Memory B cell (primary cell): ENCODE measurements around the gene TBX20.
A peak's percentile ranks its signal among the peaks of the same experiment; 100 is the strongest.
"Not testable (repeated sequence)": the region's sequence is repeated elsewhere in the genome, so short reads cannot be mapped to it uniquely, and the experiment has no call there.

Experiments used
- ATAC-seq: fragments of 150-1000 bp; cut with Tn5 transposase; 2 replicates; pipeline ENCODE4 v1.10.0; 2021; ENCODE audit warnings: low read depth, mild to moderate bottlenecking, moderate library complexity
- DNase-seq, 2 donors: peaks; one replicate each; pipeline ENCODE4 v3.0.0; 2022; ENCODE audit warnings: low spot score in 2 of 2
- H3K27ac Mint-ChIP-seq: one replicate; pipeline ENCODE4 v1.8.0; 2022; ENCODE audit warnings: mild to moderate bottlenecking, moderate library complexity, mixed read lengths
- H3K27me3 Mint-ChIP-seq: one replicate; pipeline ENCODE4 v1.8.0; 2022; ENCODE audit warnings: mixed read lengths
- H3K36me3 Mint-ChIP-seq: one replicate; pipeline ENCODE4 v1.8.0; 2022; ENCODE audit warnings: mild to moderate bottlenecking, mixed read lengths
- H3K4me1 Mint-ChIP-seq: one replicate; pipeline ENCODE4 v1.8.0; 2022; ENCODE audit warnings: mixed read lengths
- H3K4me3 Mint-ChIP-seq: one replicate; pipeline ENCODE4 v1.8.0; 2022; ENCODE audit warnings: mild to moderate bottlenecking, moderate library complexity, mixed read lengths
- H3K9me3 Mint-ChIP-seq: one replicate; pipeline ENCODE4 v1.8.0; 2022; ENCODE audit warnings: mixed read lengths

TBX20 gene

DNA sequence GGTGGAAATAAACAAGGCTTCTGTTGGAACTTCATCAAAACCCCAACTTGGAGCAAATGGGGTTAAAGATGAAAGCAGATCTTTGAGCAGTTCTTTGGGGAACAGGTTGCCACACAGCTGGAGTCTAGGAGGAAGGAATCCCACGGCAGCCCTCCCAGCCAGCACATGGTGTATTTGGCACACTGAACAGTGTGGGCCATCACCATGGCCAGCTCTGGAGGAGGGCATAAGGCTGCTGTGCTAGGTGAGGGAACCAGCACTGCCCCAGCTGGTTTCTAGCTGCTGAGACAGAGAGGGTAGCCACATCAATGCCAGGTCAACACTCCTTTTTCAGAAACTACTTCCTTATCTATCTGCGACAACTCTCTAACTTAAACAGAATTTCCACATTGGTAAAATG, 33.7 kb downstream of the TBX20 start:
- ATAC-seq, H3K4me3 Mint-ChIP-seq, H3K36me3 Mint-ChIP-seq, DNase-seq, H3K9me3 Mint-ChIP-seq, H3K4me1 Mint-ChIP-seq, H3K27ac Mint-ChIP-seq: not testable (repeated sequence)
- peaks cover 12% of the 10 kb centered on the region for H3K27me3 Mint-ChIP-seq

DNA sequence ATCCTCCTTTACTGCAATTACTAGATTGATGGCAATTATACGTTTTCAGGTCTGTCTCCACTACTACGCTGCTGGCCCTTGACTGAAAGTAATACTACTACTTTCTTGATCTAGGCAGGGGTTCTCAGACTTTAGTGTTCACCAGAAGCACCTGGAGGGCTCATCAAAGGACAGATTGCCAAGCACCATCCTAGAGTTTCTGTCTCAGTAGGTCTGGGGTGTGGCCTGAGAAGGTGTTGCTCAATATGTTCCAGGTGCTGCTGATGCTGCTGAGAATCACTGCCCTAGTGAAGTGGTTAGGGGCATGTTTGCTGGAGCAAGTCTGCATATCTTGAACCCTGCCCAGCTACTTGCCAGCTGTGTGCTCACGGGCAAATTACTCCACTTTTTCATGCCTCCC, 37.9 kb downstream of the TBX20 start:
- H3K27ac Mint-ChIP-seq, DNase-seq, H3K27me3 Mint-ChIP-seq, H3K9me3 Mint-ChIP-seq, H3K36me3 Mint-ChIP-seq, H3K4me1 Mint-ChIP-seq, H3K4me3 Mint-ChIP-seq, ATAC-seq: not testable (repeated sequence)

- not testable (repeated sequence) for H3K4me1 Mint-ChIP-seq, H3K4me3 Mint-ChIP-seq
Observed at GRCh38 chr7:35215063-35215462, 38.8 kb downstream of the TBX20 start.

DNA sequence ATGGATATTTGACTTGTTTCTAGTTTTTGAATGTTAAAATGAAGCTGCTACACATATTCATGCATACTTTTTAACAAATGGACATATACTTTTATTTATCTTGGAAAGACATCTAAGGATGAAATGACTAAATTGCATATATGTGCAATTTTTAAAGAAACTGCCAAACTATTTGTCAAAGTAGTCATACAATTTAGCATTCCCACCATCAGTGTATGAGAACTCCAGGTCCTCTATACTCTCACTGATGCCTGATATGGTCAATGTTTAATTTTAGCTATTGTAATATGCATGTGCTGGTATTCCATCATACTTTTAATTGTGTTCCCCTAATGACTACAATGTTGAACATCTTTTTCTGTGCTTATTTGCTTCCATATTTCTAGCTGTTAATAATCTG, 47.0 kb downstream of the TBX20 start:
- H3K36me3 Mint-ChIP-seq, DNase-seq, H3K4me1 Mint-ChIP-seq, H3K27ac Mint-ChIP-seq, H3K9me3 Mint-ChIP-seq, H3K4me3 Mint-ChIP-seq, ATAC-seq, H3K27me3 Mint-ChIP-seq: not testable (repeated sequence)

More at GRCh38 chr7:35215063-35215462, 38.8 kb downstream of the TBX20 start:
- H3K27ac Mint-ChIP-seq, H3K36me3 Mint-ChIP-seq, H3K27me3 Mint-ChIP-seq, DNase-seq, H3K9me3 Mint-ChIP-seq, ATAC-seq: not testable (repeated sequence)

DNA sequence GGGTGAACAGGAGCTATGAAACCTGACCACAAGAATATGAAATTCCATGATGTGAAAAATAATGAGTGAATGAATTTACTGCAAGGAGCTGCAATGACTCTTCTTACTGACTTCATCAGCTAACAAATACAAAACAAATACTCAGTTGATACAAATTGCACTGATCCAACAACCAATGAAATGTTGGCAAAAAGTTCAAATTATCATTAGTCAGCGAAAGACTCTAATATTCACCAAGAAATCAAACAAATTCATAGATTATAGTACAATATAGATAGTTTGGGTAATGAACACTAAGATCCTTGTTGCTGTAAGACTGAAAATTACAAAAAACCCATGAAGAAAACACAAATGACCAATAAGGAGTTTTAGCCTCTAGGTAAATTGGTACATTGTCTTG, 49.0 kb downstream of the TBX20 start:
- H3K9me3 Mint-ChIP-seq, H3K27me3 Mint-ChIP-seq, ATAC-seq, H3K4me3 Mint-ChIP-seq, DNase-seq, H3K4me1 Mint-ChIP-seq, H3K27ac Mint-ChIP-seq, H3K36me3 Mint-ChIP-seq: not testable (repeated sequence)

- DNase-seq, H3K27ac Mint-ChIP-seq, H3K27me3 Mint-ChIP-seq, H3K4me3 Mint-ChIP-seq, ATAC-seq, H3K4me1 Mint-ChIP-seq, H3K36me3 Mint-ChIP-seq, H3K9me3 Mint-ChIP-seq: not testable (repeated sequence)
Observed at GRCh38 chr7:35204031-35204430, 49.9 kb downstream of the TBX20 start.

- not testable (repeated sequence) for H3K27me3 Mint-ChIP-seq, H3K4me3 Mint-ChIP-seq, ATAC-seq, H3K27ac Mint-ChIP-seq, H3K4me1 Mint-ChIP-seq, H3K36me3 Mint-ChIP-seq, DNase-seq, H3K9me3 Mint-ChIP-seq
Observed at GRCh38 chr7:35202353-35202752, 51.5 kb downstream of the TBX20 start.

- DNase-seq, H3K4me1 Mint-ChIP-seq, ATAC-seq, H3K9me3 Mint-ChIP-seq, H3K4me3 Mint-ChIP-seq, H3K36me3 Mint-ChIP-seq, H3K27me3 Mint-ChIP-seq, H3K27ac Mint-ChIP-seq: not testable (repeated sequence)
Observed at GRCh38 chr7:35200170-35200569, 53.7 kb downstream of the TBX20 start.

GRCh38 chr7:35198370-35199140, 55.3 kb downstream of the TBX20 start:
- H3K36me3 Mint-ChIP-seq, ATAC-seq, DNase-seq, H3K4me1 Mint-ChIP-seq, H3K4me3 Mint-ChIP-seq, H3K27me3 Mint-ChIP-seq, H3K27ac Mint-ChIP-seq, H3K9me3 Mint-ChIP-seq: not testable (repeated sequence)

- ATAC-seq, DNase-seq, H3K4me3 Mint-ChIP-seq, H3K9me3 Mint-ChIP-seq, H3K4me1 Mint-ChIP-seq, H3K36me3 Mint-ChIP-seq, H3K27ac Mint-ChIP-seq, H3K27me3 Mint-ChIP-seq: not testable (repeated sequence)
Observed at GRCh38 chr7:35191571-35191970, 62.3 kb downstream of the TBX20 start.

- not testable (repeated sequence) for H3K27me3 Mint-ChIP-seq, ATAC-seq, H3K36me3 Mint-ChIP-seq, H3K4me3 Mint-ChIP-seq, H3K27ac Mint-ChIP-seq, H3K4me1 Mint-ChIP-seq, DNase-seq, H3K9me3 Mint-ChIP-seq
Observed at GRCh38 chr7:35190146-35190773, 63.6 kb downstream of the TBX20 start.

DNA sequence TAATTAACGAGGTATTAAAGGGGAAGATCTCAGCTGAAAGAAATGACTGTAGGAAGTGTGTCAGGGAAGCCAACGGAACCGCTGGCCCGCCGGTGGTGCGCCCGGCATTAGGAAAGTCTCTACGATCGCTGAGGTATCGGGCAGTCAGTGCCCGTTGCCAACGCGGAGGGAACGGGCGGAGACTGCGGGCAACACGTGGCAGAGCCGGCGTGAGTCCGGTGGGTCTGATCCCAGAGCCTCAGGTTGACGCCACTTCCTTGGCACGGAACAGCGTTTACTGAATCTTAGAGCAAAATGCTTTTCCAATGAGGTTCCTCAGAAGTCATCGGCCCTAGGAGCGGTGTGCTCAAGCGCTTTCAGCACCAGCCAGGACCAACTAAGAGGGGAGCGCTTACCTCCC, 67.1 kb downstream of the TBX20 start:
- DNase-seq, H3K4me1 Mint-ChIP-seq: not testable (repeated sequence)

DNA sequence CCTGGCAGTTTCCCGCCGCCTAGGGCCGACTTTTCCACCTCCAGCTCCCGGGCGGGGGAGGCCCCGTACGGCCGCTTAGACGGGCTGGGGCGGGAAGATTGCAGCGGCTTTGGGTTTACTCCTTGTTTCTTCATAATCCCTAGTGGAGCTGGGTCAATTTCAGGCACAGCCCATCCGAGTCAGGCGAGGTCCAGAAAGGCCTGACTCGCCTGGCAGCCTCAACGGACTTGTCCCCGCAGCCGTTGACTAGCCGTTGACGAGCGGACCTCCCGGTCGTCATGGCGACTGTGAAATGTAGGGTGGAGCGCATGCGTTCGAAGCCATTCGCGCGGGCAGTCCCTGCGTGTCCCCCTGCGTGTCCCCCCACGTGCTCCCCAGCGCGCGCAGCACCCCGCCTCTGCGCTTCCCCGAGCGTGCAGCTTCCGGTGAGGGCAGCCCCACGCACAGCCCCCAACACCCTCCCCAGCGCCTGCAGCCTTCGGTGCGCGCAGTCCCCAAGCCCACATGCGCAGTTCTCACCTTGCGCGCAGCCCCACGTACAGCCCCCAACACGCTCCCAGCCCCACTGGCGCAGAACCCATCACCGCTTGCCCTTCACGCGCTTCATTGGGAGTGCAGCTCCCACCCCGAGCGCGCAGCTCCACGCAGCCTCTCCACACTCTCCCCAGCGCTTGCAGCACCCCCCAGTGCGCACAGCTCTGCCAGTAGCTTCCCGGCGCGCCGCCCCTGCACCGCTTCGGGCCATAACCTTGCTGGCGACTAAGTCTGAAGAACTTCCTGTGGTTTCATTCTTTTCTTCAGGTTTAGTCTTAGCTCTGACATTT, 67.8 kb downstream of the TBX20 start:
- Mint-ChIP-seq H3K4me3 (peak overlapping the region; percentile 51), H3K4me1 (peaks cover 5% of the 10 kb centered on the region), H3K27me3 (peaks cover 13% of the 10 kb centered on the region), H3K36me3 (no peaks in the 10 kb centered on the region), H3K9me3 (no peaks in the 10 kb centered on the region), H3K27ac (no peak overlapping the region)
- no peak for DNase-seq
- ATAC-seq = peak; percentile 22

More for the DNA sequence above, 67.1 kb downstream of the TBX20 start:
- not testable (repeated sequence) for ATAC-seq, H3K9me3 Mint-ChIP-seq, H3K27ac Mint-ChIP-seq, H3K36me3 Mint-ChIP-seq
- peaks cover 13% of the 10 kb centered on the region for H3K27me3 Mint-ChIP-seq
- peak overlapping the region; percentile 51 for H3K4me3 Mint-ChIP-seq

- not testable (repeated sequence) for DNase-seq, H3K27ac Mint-ChIP-seq, H3K36me3 Mint-ChIP-seq, H3K4me3 Mint-ChIP-seq, H3K9me3 Mint-ChIP-seq, H3K4me1 Mint-ChIP-seq, ATAC-seq
- H3K27me3 Mint-ChIP-seq = peaks cover 13% of the 10 kb centered on the region
Observed at GRCh38 chr7:35185578-35185907, 68.4 kb downstream of the TBX20 start.
